ENCODE results near the gene PRSS3.
"Not testable (repeated sequence)": the region's sequence is repeated elsewhere in the genome, so short reads cannot be mapped to it uniquely, and the experiment has no call there.

The PRSS3 gene

GRCh38 chr9:33785914-33786313 lies 9.4 kb upstream of the PRSS3 start:
- no peak for DNase-seq (ENCODE audit: low read depth in 1 of 2, low spot score in 1 of 2)

DNA sequence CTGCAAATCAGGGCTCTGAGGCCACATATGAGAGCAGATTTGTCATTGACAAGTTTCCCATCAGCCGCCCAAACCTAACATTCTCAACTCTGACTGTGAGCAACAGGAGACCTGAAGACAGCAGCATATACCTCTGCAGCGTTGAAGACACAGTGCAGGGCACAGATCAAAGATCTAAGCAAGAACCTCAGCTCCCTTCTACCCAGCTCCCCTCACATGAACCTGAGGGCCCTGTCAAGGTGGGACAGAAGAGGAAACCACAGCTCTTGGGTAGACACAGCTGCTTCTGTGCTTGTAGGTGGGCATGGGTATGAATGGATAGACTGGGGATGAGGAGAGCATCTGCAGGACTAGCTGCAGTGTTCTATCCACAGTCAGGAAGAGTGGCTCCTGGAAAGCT lies 8.7 kb upstream of the PRSS3 start:
- DNase-seq (ENCODE audit: low read depth in 1 of 2, low spot score in 1 of 2) = no peak

GRCh38 chr9:33787839-33788238 lies 7.5 kb upstream of the PRSS3 start:
- DNase-seq (ENCODE audit: low read depth in 1 of 2, low spot score in 1 of 2) = no peak

GRCh38 chr9:33789429-33789828 lies 5.9 kb upstream of the PRSS3 start:
- DNase-seq (ENCODE audit: low read depth in 1 of 2, low spot score in 1 of 2) = not testable (repeated sequence)

DNA sequence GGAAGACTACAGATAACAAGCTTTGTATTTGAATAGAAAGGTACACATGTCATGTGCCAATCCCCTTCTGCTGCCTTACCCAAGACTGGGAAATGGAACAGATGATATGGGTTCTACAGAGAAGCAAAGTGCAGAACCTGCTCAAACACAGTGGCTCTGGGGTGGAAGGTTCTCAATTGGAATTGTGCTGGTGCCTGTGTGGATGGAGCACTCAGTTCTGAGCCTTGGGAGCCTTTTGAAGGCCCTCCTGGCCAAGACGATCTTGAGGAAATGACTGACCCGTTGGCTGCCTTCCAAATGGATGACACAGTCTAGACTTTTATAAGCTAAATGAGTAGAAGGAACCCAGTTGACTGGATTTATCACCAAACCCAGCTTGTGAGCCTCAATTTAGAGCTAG lies 4.2 kb upstream of the PRSS3 start:
- no peak for DNase-seq (ENCODE audit: low read depth in 1 of 2, low spot score in 1 of 2)

DNA sequence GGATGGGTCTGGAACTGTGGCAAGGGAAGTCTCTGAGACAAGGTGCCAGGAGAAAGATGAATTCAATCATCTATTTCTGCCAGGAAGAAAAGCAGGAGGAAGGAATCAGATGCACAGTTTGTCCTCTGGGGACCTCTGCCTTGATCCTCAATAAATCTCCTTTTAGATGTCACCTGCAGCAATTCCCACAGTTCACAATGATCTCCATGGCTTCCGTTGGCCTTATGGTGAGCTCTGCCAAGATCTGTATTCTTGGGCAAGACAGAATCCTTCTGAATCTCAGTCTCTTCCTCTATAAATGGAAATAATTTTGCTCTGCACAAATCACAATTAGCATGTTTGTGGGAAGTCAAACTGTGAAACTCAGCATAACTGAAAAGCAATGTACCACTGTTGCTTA lies 1.9 kb upstream of the PRSS3 start:
- DNase-seq (ENCODE audit: low read depth in 1 of 2, low spot score in 1 of 2) = not testable (repeated sequence)

DNA sequence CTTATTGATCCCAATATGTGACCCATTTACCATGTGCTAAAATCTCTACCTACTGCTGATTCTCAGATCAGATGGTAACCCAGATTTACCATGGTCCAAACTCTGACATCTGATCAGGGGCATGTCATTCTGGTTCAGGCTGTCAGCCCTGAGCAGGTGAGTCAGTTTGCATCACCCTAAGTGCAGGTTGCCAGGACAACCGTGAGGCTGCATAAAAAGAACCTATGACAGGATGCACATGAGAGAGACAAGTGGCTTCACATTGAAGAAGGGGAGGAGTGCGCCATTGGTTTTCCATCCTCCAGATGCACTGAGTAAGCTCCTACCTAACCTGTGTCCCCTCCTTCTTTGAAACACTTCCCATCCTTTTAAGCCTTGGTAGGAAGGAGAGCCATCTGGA lies 801 bp upstream of the PRSS3 start:
- DNase-seq (ENCODE audit: low read depth in 1 of 2, low spot score in 1 of 2) = no peak

GRCh38 chr9:33795819-33796218 lies 458 bp downstream of the PRSS3 start:
- DNase-seq (ENCODE audit: low read depth in 1 of 2, low spot score in 1 of 2) = no peak

DNA sequence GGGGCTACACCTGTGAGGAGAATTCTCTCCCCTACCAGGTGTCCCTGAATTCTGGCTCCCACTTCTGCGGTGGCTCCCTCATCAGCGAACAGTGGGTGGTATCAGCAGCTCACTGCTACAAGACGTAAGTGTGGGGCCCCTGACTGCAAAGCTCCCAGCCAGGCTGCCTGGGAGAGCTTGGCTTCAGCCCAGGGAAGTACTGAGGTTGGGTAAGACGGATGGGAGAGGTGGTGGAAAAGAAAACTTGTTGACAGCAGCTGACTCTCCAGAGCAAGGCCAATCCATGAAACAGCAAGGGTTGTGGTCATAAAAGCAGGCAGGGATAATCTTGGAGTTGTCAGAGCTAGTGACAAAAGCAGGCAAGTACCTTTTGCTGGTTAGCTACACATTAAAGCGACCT lies 1.3 kb downstream of the PRSS3 start:
- DNase-seq (ENCODE audit: low read depth in 1 of 2, low spot score in 1 of 2) = not testable (repeated sequence)

DNA sequence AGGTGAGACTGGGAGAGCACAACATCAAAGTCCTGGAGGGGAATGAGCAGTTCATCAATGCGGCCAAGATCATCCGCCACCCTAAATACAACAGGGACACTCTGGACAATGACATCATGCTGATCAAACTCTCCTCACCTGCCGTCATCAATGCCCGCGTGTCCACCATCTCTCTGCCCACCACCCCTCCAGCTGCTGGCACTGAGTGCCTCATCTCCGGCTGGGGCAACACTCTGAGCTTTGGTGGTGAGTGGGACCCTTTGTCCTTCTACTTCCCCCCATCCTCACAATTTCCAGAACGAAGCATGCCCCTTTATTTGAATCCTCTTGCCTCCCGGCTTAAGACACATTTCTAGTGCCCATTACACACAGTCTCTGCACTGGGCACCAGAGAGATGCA lies 2.5 kb downstream of the PRSS3 start:
- DNase-seq (ENCODE audit: low read depth in 1 of 2, low spot score in 1 of 2) = no peak

DNA sequence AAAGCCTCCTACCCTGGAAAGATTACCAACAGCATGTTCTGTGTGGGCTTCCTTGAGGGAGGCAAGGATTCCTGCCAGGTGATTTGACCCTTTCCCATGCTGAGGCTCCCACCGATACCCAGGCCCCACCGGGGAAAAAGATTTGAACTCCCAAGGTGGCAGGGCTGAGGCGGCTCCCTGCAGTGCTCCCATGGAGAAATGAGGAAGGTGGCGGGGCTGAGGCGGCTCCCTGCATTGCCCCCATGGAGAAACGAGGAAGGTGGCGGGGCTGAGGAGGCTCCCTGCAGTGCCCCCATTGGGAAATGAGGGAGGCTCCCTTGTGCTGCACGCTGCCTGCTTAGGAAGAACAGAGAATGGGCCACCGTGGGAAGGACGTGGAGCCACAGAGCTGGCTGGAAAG lies 3.2 kb downstream of the PRSS3 start:
- DNase-seq (ENCODE audit: low read depth in 1 of 2, low spot score in 1 of 2) = no peak

DNA sequence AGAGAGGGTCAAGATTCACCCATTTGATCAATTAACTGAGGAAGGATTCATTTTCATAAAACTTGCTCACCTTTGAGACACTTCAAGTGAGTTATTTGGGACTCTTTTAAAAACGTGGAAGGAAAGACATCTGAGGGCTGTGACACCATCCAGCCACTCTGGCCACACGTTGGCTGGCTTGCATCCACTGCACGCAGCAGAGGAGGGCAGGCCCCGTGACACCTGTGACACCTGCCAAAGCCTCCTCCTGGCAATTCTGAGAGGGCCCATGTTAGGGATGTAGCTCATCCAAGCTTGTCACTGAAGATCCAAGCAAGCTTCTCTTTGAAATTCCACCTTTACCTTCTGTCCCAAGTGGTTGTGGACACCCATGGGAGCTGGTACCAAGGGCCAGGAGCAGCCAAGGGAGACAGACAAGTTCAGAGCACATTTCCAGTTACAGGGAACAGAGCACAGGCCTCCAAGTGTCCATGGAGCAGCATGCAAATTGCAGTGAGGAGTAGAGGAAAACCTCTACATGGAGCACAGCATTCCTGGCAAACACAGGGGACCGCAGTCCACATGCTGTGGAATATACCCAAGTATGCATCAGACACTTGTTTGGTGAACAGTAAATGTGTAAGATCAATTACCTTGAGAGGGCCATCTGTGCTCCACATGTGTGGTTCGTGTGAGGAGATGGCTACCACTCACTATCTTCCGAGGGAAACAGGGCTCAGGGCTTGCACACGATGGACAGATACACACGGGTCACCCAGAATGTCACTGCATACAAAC lies 4.8 kb downstream of the PRSS3 start:
- DNase-seq (ENCODE audit: low read depth in 1 of 2, low spot score in 1 of 2) = no peak

DNA sequence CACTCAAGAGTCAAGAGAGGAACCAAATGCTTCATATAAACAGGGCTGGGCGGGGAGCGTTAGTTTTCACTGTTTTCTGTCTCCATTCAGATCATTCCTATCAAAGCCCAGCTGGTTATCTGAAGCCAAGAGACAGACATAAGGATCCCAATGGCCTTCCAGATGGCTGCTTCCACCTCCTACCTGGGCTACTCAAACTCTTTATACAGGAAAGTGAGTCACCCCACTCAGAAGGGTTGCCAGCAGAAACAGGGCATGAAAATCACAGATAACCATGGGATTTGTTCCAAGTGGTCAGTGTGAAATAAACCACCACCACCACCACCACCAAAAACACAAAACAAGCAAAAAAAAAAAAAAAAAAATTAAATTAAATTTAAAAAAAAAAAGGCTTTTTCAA lies 5.5 kb downstream of the PRSS3 start:
- DNase-seq (ENCODE audit: low read depth in 1 of 2, low spot score in 1 of 2) = no peak

DNA sequence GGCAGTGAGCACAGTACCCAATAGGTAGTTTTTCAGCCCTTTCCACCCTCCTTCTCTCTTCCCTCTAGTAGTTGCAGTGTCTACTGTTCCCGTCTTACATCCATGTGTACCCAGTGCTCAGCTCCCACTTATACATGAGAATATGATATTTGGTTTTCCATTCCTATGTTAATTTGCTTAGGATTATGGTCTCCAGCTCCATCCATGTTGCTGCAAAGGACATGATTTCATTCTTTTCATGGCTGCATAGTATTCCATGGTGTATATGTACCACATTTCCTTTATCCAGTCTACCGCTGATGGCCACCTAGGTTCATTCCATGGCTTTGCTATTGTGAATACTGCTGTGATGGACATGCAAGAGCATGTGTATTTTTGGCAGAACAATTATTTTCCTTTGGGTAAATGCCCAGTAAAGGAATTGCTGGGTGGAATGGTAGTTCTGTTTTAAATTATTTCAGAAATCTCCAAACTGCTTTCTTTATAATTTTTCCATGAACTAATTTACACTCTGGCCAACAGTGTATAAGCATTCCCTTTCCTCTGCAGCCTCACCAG lies 6.7 kb downstream of the PRSS3 start:
- not testable (repeated sequence) for DNase-seq (ENCODE audit: low read depth in 1 of 2, low spot score in 1 of 2)

DNA sequence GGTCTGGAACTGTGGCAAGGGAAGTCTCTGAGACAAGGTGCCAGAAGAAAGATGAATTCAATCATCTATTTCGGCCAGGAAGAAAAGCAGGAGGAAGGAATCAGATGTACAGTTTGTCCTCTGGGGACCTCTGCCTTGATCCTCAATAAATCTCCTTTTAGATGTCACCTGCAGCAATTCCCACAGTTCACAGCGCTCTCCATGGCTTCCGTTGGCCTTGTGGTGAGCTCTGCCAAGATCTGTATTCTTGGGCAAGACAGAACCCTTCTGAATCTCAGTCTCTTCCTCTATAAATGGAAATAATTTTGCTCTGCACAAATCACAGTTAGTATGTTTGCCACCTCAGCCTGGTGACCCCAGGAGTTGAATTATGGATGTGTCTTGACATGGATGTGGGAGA lies 8.8 kb downstream of the PRSS3 start:
- DNase-seq (ENCODE audit: low read depth in 1 of 2, low spot score in 1 of 2) = not testable (repeated sequence)

DNA sequence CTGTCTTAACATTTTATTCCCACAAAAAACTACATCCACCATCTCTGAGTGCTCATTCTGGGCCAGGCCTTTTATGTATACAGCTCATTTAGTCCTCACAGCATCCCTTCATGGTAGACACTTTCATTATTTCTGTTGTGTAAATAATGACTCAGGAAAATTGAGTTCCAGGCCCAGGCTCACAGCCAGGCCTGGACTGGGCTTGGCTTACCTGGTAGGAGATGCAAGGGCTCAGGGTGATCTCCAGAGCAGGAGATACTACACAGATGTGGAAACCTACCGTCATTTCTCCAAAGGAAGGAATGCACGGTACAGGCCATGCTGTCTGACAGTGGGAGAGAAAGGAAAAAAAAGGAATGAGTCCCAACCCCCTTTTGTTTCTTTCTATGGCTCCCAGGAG lies 11.8 kb downstream of the PRSS3 start:
- not testable (repeated sequence) for DNase-seq (ENCODE audit: low read depth in 1 of 2, low spot score in 1 of 2)

DNA sequence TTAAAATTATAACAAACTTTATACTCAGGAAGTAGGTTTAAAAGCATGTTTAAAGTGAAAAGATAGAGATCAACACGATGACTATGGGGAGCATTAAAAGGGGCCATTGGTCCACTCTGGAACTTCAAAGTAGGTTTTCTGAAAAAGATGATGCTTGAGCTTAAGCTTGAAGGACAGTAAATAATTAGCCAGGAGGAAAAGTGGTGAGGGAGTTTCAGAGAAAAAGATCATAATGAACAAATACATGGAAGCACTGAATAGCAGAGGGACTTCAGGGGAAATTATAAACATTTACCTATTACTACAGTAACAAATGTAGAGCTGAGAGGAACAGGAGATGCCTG lies 13.6 kb downstream of the PRSS3 start:
- not testable (repeated sequence) for DNase-seq (ENCODE audit: low read depth in 1 of 2, low spot score in 1 of 2)

GRCh38 chr9:33809506-33809905 lies 14.1 kb downstream of the PRSS3 start:
- DNase-seq (ENCODE audit: low read depth in 1 of 2, low spot score in 1 of 2) = no peak

DNA sequence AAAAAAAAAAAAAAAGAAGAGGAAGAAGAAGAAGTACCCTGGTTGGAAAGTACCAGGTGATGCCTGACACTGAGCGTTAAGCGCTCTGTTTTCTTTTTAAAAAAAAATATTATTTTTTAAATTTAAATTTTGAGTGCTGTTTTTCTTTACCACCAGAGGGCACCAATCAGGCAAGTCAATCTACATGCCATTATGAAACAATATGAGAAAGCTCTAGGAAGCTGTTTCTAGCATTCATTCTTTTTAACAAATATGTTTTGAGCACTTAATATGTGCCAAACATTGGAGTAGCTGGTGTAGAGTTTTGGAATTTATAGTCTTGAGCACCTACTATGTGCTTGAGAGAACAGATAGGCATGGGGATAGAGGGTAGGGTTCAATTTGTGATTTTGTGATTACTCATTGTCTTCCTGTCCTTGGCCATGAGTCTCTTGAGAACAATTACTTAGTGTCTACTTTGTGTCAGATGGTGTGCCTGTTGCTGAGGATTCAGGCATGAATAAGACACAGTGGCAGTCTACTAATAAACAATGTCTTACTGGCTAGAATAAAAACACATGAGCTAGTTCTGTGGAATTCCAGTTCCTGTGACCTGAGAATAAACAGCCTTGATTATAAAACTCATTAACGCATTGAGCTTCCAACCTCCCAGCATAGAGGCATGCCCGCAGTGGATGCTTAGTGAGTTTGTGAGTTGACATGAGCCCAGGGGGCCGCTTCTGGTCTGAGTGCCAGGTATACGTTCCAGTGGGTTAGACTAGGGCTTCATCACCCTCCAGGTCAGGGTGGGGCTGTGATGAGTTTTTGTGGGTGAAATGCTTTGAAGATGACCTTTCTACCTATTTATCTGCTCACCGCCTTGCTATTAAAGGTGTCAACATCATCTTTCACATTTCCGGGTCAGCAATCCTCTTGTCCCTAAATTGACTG lies 18.6 kb downstream of the PRSS3 start:
- DNase-seq (ENCODE audit: low read depth in 1 of 2, low spot score in 1 of 2) = no peak

GRCh38 chr9:33815781-33816180 lies 20.4 kb downstream of the PRSS3 start:
- DNase-seq (ENCODE audit: low read depth in 1 of 2, low spot score in 1 of 2) = no peak

GRCh38 chr9:33816327-33817252 lies 21.2 kb downstream of the PRSS3 start, which contains the start of gene UBE2R2:
Gene UBE2R2 (plus strand): TSS chr9:33817160. CDS start chr9:33817758, 598 bp downstream.
- DNase-seq (ENCODE audit: low read depth in 1 of 2, low spot score in 1 of 2) = peak; percentile 83 to 91
